PC-3 (cell line): ENCODE results near the gene ACP4.

Experiments
- EZH2 ChIP-seq: fragments of 300-600 bp; sonication (generic); IDR thresholded peaks from one replicate; pipeline ENCODE4 v1.6.1; 2017; ENCODE audit warnings: antibody characterized with exemption, mild to moderate bottlenecking, low read length; ENCODE audit not compliant: unreplicated experiment
- EZH2phosphoT487 ChIP-seq: fragments of 300-600 bp; sonication (generic); IDR thresholded peaks from 2 replicates; pipeline ENCODE4 v1.6.1; 2018; ENCODE audit warnings: mild to moderate bottlenecking, antibody characterized with exemption, low read length, borderline replicate concordance
- TF ChIP-seq, protein P1 (sequence below): fragments of 300-600 bp; sonication (generic); conservative IDR thresholded peaks from 2 replicates; pipeline ENCODE4 v1.5.1; 2017; ENCODE audit warnings: antibody characterized with exemption, low read depth, mild to moderate bottlenecking, low read length

- TF ChIP-seq, protein P1, sequence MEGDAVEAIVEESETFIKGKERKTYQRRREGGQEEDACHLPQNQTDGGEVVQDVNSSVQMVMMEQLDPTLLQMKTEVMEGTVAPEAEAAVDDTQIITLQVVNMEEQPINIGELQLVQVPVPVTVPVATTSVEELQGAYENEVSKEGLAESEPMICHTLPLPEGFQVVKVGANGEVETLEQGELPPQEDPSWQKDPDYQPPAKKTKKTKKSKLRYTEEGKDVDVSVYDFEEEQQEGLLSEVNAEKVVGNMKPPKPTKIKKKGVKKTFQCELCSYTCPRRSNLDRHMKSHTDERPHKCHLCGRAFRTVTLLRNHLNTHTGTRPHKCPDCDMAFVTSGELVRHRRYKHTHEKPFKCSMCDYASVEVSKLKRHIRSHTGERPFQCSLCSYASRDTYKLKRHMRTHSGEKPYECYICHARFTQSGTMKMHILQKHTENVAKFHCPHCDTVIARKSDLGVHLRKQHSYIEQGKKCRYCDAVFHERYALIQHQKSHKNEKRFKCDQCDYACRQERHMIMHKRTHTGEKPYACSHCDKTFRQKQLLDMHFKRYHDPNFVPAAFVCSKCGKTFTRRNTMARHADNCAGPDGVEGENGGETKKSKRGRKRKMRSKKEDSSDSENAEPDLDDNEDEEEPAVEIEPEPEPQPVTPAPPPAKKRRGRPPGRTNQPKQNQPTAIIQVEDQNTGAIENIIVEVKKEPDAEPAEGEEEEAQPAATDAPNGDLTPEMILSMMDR: no peak
- no peak for TF ChIP-seq EZH2
- TF ChIP-seq EZH2phosphoT487: no peak
These were observed 49.8 kb downstream of the ACP4 start for GRCh38 chr19:50839712-50840655.
